NK-92 treated with Interleukin-12 subunit alpha and Interleukin-12 subunit beta, amount 100 ng/mL, for 24 hours (cell line): ENCODE results near the gene BCAN.

Experiments used
- DNase-seq: peaks from one replicate; lab custom pipeline; 2025; lab: John Stamatoyannopoulos, UW

BCAN gene

GRCh38 chr1:156643778-156644092, 1.8 kb downstream of the BCAN start:
- no peak for DNase-seq

GRCh38 chr1:156644146-156644545, 2.2 kb downstream of the BCAN start:
- no peak for DNase-seq

DNA sequence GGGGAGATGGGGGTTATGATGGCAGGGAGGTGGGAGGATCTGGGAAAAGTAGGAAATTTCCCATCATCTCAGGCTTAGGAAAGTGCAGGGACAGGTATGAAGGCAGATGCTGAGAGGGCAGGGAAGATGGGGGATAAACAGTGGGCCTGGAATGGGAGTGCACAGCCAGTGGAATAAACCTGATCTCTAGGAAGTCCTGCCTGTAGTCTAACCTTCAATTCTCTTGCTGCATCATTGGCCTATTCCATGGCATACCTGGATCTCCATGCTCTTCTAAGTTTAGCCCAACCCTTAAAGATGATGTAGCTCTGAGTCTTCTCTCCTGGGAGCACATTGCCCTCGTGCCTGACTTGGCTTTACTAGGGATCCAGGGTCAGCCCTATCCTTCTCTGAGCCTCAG, 2.7 kb downstream of the BCAN start:
- no peak for DNase-seq

- no peak for DNase-seq
Observed at GRCh38 chr1:156645056-156645455, 3.1 kb downstream of the BCAN start.

DNA sequence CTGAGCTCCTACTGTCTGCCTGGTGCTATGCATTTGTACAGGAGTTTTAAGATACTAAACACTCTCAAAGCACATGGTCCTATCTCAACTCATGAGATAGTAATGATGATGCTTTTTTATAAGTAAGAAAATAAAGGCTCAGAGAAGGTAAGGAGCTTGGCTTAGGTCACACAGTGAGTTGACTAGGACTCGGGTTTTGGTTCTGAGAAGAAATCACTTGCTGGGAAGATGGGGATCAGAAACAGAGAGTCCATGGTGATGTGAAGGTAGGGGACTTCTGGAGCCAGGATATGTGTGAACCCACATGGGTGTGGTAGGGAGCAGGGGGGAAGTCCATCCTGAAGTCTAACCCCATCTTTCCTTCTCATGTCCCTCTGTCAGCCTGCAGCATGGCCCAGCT, 3.7 kb downstream of the BCAN start:
- no peak for DNase-seq

DNA sequence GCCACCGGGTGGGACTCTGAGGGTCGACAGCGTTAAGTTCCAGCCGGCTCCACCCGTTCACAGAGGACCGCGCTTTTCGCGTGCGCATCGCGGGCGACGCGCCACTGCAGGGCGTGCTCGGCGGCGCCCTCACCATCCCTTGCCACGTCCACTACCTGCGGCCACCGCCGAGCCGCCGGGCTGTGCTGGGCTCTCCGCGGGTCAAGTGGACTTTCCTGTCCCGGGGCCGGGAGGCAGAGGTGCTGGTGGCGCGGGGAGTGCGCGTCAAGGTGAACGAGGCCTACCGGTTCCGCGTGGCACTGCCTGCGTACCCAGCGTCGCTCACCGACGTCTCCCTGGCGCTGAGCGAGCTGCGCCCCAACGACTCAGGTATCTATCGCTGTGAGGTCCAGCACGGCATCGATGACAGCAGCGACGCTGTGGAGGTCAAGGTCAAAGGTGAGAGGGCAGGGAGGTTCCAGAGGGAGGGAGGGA, 4.9 kb downstream of the BCAN start:
- DNase-seq = no peak

DNA sequence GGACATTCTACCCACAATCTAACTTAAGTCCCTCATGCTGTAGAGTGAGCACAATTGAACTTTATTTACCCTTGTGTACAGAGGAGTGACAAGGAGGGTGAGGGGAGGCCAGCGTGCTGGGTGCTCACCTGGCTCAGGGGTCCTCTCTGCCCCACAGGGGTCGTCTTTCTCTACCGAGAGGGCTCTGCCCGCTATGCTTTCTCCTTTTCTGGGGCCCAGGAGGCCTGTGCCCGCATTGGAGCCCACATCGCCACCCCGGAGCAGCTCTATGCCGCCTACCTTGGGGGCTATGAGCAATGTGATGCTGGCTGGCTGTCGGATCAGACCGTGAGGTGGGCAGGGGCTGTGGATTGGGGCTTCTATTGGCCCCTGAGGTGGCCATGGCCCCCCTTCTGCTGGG, 5.4 kb downstream of the BCAN start:
- no peak for DNase-seq

DNA sequence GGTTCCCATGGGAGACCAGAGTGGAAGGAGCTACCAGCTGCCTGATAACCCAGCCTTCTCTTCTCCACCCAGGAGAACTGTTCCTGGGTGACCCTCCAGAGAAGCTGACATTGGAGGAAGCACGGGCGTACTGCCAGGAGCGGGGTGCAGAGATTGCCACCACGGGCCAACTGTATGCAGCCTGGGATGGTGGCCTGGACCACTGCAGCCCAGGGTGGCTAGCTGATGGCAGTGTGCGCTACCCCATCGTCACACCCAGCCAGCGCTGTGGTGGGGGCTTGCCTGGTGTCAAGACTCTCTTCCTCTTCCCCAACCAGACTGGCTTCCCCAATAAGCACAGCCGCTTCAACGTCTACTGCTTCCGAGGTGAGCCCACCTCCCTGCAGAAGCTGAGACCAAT, 6.6 kb downstream of the BCAN start:
- DNase-seq = no peak

- no peak for DNase-seq
Observed at GRCh38 chr1:156648951-156649350, 7.0 kb downstream of the BCAN start.

DNA sequence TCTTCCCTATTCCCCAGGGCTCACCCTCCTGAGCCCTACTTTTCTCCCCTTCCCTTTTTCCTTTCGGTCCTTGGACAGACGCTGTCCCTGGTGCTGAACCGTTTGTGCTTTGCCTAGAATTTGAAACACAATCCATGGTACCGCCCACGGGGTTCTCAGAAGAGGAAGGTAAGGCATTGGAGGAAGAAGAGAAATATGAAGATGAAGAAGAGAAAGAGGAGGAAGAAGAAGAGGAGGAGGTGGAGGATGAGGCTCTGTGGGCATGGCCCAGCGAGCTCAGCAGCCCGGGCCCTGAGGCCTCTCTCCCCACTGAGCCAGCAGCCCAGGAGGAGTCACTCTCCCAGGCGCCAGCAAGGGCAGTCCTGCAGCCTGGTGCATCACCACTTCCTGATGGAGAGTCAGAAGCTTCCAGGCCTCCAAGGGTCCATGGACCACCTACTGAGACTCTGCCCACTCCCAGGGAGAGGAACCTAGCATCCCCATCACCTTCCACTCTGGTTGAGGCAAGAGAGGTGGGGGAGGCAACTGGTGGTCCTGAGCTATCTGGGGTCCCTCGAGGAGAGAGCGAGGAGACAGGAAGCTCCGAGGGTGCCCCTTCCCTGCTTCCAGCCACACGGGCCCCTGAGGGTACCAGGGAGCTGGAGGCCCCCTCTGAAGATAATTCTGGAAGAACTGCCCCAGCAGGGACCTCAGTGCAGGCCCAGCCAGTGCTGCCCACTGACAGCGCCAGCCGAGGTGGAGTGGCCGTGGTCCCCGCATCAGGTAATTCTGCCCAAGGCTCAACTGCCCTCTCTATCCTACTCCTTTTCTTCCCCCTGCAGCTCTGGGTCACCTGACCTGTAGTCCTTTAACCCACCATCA, 10.4 kb downstream of the BCAN start:
- DNase-seq = no peak

- DNase-seq = no peak
Observed at GRCh38 chr1:156652992-156653355, 11.1 kb downstream of the BCAN start.

DNA sequence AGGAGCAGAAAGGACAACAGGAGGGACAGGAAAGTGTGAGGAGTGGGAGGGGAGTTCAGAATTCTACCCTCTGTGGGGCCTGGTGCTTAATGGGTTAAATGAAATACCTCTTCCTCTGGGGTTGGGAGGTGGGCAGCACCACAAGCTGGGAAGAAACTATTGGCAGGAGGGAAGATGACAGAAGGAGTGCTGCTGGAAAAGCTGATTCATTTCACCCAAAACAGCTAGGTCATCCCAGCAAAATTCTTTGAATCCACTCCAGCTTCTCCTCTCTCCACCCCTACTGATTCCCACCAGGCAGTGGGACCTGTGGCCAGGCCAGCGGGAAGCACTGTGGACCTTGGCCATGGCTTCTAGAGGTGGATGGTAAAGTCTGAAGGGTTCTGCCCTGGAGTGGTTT, 12.8 kb downstream of the BCAN start:
- DNase-seq = no peak

GRCh38 chr1:156655151-156655903, 13.4 kb downstream of the BCAN start:
- DNase-seq = no peak

DNA sequence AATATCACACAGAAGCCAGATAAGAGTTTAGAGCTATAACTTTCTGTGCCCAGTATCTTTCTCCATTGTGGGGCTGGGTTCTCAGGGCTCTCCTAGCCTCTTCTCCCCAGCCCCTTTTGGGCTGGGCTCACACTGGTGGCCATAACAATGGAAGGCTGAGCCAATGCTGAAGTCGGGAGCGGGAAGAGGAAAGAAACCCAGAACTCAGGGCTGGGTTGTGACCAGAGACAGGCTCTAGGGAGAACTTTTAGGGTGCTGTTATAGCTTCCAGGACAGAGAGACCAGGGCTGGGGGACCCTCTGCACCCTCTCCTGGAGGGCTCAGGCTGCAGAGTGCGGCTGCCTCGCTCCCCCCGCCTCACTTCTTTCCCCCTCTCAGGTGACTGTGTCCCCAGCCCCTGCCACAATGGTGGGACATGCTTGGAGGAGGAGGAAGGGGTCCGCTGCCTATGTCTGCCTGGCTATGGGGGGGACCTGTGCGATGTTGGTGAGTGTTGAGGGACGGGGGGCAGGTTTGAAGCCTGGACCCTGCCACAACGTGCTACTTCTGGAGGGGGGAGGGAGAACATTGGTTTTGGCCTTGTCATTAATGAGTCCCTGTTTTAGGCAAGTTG, 14.1 kb downstream of the BCAN start:
- DNase-seq = no peak

- DNase-seq = peak; percentile 38
Observed at GRCh38 chr1:156656806-156657740, 15.2 kb downstream of the BCAN start.

GRCh38 chr1:156657741-156658319, 15.9 kb downstream of the BCAN start:
- DNase-seq = no peak

DNA sequence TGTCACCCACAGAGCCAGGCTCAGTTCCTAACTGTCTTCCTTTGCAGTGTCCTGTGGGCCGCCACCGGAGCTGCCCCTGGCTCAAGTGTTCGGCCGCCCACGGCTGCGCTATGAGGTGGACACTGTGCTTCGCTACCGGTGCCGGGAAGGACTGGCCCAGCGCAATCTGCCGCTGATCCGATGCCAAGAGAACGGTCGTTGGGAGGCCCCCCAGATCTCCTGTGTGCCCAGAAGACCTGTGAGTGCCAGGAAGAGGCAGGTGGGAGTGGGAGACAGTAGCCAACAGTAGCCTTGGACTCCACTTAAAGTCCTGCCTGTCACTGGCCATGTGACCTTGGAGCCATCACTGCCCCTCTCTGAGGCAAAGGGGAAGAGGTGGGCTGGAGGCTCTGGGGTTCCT, 16.6 kb downstream of the BCAN start:
- no peak for DNase-seq

DNA sequence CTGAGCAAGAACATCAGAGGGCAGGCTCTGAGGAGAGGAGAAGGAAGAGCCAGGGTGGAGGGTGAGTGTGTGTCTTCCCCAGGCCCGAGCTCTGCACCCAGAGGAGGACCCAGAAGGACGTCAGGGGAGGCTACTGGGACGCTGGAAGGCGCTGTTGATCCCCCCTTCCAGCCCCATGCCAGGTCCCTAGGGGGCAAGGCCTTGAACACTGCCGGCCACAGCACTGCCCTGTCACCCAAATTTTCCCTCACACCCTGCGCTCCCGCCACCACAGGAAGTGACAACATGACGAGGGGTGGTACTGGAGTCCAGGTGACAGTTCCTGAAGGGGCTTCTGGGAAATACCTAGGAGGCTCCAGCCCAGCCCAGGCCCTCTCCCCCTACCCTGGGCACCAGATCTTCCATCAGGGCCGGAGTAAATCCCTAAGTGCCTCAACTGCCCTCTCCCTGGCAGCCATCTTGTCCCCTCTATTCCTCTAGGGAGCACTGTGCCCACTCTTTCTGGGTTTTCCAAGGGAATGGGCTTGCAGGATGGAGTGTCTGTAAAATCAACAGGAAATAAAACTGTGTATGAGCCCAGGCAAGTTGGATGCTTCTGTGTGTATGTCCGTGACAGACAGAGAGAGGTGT, 17.1 kb downstream of the BCAN start:
- DNase-seq = no peak

DNA sequence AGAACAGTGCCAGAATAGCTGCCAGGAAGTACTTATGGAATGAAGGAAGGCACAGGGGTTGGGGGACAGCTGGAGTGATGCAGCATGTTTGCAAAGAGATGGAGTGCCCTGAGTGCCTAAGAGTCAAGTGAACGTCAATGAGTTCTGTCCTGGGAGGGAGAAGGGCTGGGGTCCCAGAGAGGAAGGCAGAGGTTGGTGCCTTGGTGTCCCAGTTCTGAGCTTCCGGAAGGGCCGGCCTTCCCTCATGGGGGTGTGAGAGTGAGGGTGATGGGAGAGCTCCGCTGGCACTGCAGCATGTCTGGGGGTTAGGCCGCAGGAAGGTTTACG, 17.7 kb downstream of the BCAN start:
- DNase-seq = no peak

GRCh38 chr1:156659988-156660751, 18.3 kb downstream of the BCAN start:
- DNase-seq = peak; percentile 89

GRCh38 chr1:156660752-156661112, 18.8 kb downstream of the BCAN start:
- DNase-seq = no peak
